Endothelial cell of umbilical vein (primary cell): ENCODE results near the gene NDUFAF2. TPM values are rescaled to one million over a fixed set of nuclear protein-coding genes. Genes with fewer than 3 reads are reported as not detected.

ENCODE experiments used
- BruUV-seq: library from RNA; stranded (reverse); fragments of 400-500 nt; replicated peaks from 2 replicates; lab custom pipeline; 2021; lab: Mats Ljungman, UMichigan
- CTCF ChIA-PET: fragments of 300-600, 350-600 bp; sonication (Branson Sonifier 250); formaldehyde crosslinking; loops from one replicate; lab custom pipeline; 2021; ENCODE audit warnings: antibody characterized with exemption, inconsistent platforms; lab: Charles Lee
- POLR2A ChIA-PET: fragments of 300-600, 350-600 bp; sonication (Branson Sonifier 250); formaldehyde crosslinking; loops from one replicate; lab custom pipeline; 2021; ENCODE audit warnings: antibody characterized with exemption, inconsistent platforms; lab: Charles Lee
- DNase-seq: peaks from one replicate; pipeline ENCODE4 v3.0.0-alpha.2; 2011; ENCODE audit warnings: low read depth, low spot score
- FAIRE-seq: peaks from 2 replicates; lab custom pipeline; 2011; peaks lifted over from hg19 to GRCh38; lab: Jason Lieb, UNC
- H2AFZ ChIP-seq: 2 replicates; pipeline ENCODE4 v1.6.0; 2012; ENCODE audit warnings: low read depth, low read length, control low read depth, inconsistent platforms
- H3K27ac ChIP-seq: 2 replicates; pipeline ENCODE4 v1.5.1; 2011; ENCODE audit warnings: low read depth, mild to moderate bottlenecking, control low read depth, low read length, moderate library complexity; ENCODE audit not compliant: insufficient read depth
- H3K27me3 ChIP-seq, 2 experiments: 2 replicates each; pipeline versions ENCODE4 v1.6.0 to v1.6.1; 2011; ENCODE audit warnings: low read length in 2 of 2, mixed read lengths in 1 of 2; ENCODE audit not compliant: control insufficient read depth in 2 of 2, insufficient read depth in 2 of 2
- H3K36me3 ChIP-seq, 2 experiments: 2 replicates in 1 of 2; 3 replicates in 1 of 2; pipeline ENCODE4 v1.5.1; 2011; ENCODE audit warnings: low read length in 2 of 2, mild to moderate bottlenecking in 1 of 2, moderate library complexity in 1 of 2; ENCODE audit not compliant: control insufficient read depth in 2 of 2, insufficient read depth in 2 of 2; ENCODE audit errors: extremely low read depth in 1 of 2
- H3K4me1 ChIP-seq: 3 replicates; pipeline ENCODE4 v1.5.1; 2011; ENCODE audit warnings: mild to moderate bottlenecking, low read length; ENCODE audit not compliant: control insufficient read depth, insufficient read depth; ENCODE audit errors: extremely low read depth
- H3K4me2 ChIP-seq: 2 replicates; pipeline ENCODE4 v1.6.1; 2011; ENCODE audit warnings: low read length, control low read depth, mixed read lengths; ENCODE audit not compliant: insufficient read depth
- H3K4me3 ChIP-seq, 3 experiments: fragments of 200-600 bp in 1 of 3; sonication (generic), shearing (Covaris generic) in 1 of 3; replicated peaks in 1 of 3; 2 replicates each; pipeline ENCODE4 v1.5.1; 2011 to 2016; ENCODE audit warnings: control low read depth in 3 of 3, low read length in 3 of 3, mild to moderate bottlenecking in 2 of 3, inconsistent platforms in 1 of 3, low read depth in 1 of 3, moderate library complexity in 1 of 3; ENCODE audit not compliant: insufficient read depth in 1 of 3
- H3K79me2 ChIP-seq: 2 replicates; pipeline ENCODE4 v1.6.0; 2012; ENCODE audit warnings: low read length, inconsistent platforms; ENCODE audit not compliant: control insufficient read depth, insufficient read depth
- H3K9ac ChIP-seq: replicated peaks from 2 replicates; pipeline ENCODE3; 2011; ENCODE audit warnings: low read length, control low read depth; ENCODE audit not compliant: insufficient read depth; ENCODE audit errors: extremely low read depth
- H3K9me1 ChIP-seq: replicated peaks from 3 replicates; pipeline ENCODE4 v1.6.0; 2011; ENCODE audit warnings: mild to moderate bottlenecking, low read length; ENCODE audit not compliant: control insufficient read depth, insufficient read depth; ENCODE audit errors: extremely low read depth
- H3K9me3 ChIP-seq: replicated peaks from 2 replicates; pipeline ENCODE4 v1.5.1; 2012; ENCODE audit warnings: low read length, inconsistent platforms; ENCODE audit not compliant: control insufficient read depth, insufficient read depth
- H4K20me1 ChIP-seq: replicated peaks from 2 replicates; pipeline ENCODE3; 2011; ENCODE audit warnings: mild to moderate bottlenecking, low read length; ENCODE audit not compliant: control insufficient read depth, insufficient read depth; ENCODE audit errors: extremely low read depth
- EZH2 ChIP-seq: IDR thresholded peaks from 2 replicates; pipeline ENCODE4 v1.6.1; 2012; ENCODE audit warnings: borderline replicate concordance, low read depth, mild to moderate bottlenecking, moderate library complexity, low read length, inconsistent platforms; ENCODE audit not compliant: severe bottlenecking
- FOS ChIP-seq: IDR thresholded peaks from 2 replicates; pipeline ENCODE4 v1.6.1; 2011; ENCODE audit warnings: mild to moderate bottlenecking, low read length, moderate library complexity, borderline replicate concordance; ENCODE audit not compliant: insufficient read depth
- GATA2 ChIP-seq: IDR thresholded peaks from 2 replicates; pipeline ENCODE4 v1.7.0; 2011; ENCODE audit warnings: low read depth, mild to moderate bottlenecking, moderate library complexity, mixed read lengths, low read length; ENCODE audit not compliant: insufficient read length, insufficient read depth
- JUN ChIP-seq: IDR thresholded peaks from 2 replicates; pipeline ENCODE4 v1.6.1; 2011; ENCODE audit warnings: borderline replicate concordance, low read depth; ENCODE audit not compliant: insufficient read length, insufficient read depth
- MYC ChIP-seq: IDR thresholded peaks from one replicate; pipeline ENCODE4 v1.6.1; 2011; ENCODE audit warnings: mild to moderate bottlenecking, low read depth, low read length
- POLR2A ChIP-seq: IDR thresholded peaks from 2 replicates; pipeline ENCODE4 v1.6.1; 2012; ENCODE audit warnings: low read depth, mild to moderate bottlenecking, control low read depth, low read length
- POLR2AphosphoS5 ChIP-seq: IDR thresholded peaks from 2 replicates; pipeline ENCODE4 v1.6.1; 2012; ENCODE audit warnings: low read depth, mild to moderate bottlenecking, control low read depth, low read length, moderate library complexity; ENCODE audit not compliant: insufficient read depth
- dilution Hi-C: fragments of 300-500 bp; cut with MboI; formaldehyde crosslinking; loops from one replicate; pipeline ENCODE4 v1.15.0; 2019; ENCODE audit warnings: low sequenced_read_pairs; ENCODE audit not compliant: extremely low pct_ligation_motif_present
- intact Hi-C: fragments of 100-400 bp; cut with micrococcal nuclease; formaldehyde crosslinking; loops from one replicate; pipeline ENCODE4 v1.10.0; 2022
- polyA plus RNA-seq, 4 experiments: library from polyadenylated mRNA; depleted of rRNA in 3 of 4; stranded (reverse) in 3 of 4; unstranded in 1 of 4; fragments of >200 nt; gene quantifications; 2 replicates each; pipeline versions ENCODE4 v1.2.1 to v1.2.3, GENCODE V29; 2011 to 2012; ENCODE audit warnings: missing spikeins in 1 of 4
- total RNA-seq: library from RNA; stranded (reverse); gene quantifications from 2 replicates; pipeline ENCODE4 v1.2.3, GENCODE V29; 2021
- TF ChIP-seq, protein P1 (sequence below), 2 donors: IDR thresholded peaks; 1 replicate in 1 of 2; 2 replicates in 1 of 2; pipeline ENCODE4 v1.5.1; 2011; ENCODE audit warnings: low read length in 2 of 2, mild to moderate bottlenecking in 2 of 2, moderate library complexity in 2 of 2, control low read depth in 1 of 2, inconsistent platforms in 1 of 2, low read depth in 1 of 2; ENCODE audit not compliant: insufficient read depth in 1 of 2; ENCODE audit errors: extremely low read depth in 1 of 2
- TF ChIP-seq, protein P2 (sequence below): IDR thresholded peaks from 2 replicates; pipeline ENCODE4 v1.6.1; 2011; ENCODE audit not compliant: insufficient read depth, insufficient read length

Gene NDUFAF2
- total and polyA plus RNA-seq, 2 donors (not counting 3 experiments of a cell fraction or from before 2014, with no cell fraction given) = 10.7 to 39.9 TPM

DNA sequence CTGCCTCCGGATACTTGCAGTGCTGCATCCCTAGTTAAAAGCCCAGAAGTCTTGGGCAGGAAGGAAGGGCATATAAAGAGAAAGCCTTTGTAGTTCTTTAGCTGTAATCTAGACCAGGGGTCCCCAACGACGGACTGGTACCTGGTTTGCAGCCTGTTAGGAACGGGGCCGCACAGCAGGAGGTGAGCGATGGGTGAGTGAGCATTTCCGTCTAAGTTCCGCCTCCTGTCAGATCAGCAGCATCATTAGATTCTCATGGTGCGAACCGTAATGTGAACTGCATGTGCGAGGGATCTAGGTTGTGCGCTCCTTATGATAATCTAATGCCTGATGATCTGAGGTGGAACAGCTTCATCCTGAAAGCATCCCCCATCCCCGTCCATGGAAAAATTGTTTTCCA lies 218.9 kb downstream of the NDUFAF2 start:
- no peaks in the 10 kb centered on the region for H3K9me3 ChIP-seq
- no peak overlapping the region for H3K4me2 ChIP-seq
- peaks cover 0 to 1% of the 10 kb centered on the region in 2 experiments for H3K36me3 ChIP-seq
- ChIA-PET CTCF (interaction anchor here (0.9 to 2.0 kb wide), 2 partner anchors 167 to 198 kb away, joined by 3 to 8 read pairs; partner anchors contain the start of gene ZSWIM6), POLR2A (interaction anchor here (1.1 kb wide), 1 partner anchor 168 kb away, joined by 6 read pairs; no protein-coding TSS in a partner anchor)
- no peak for TF ChIP-seq EZH2
- no peak for TF ChIP-seq POLR2A
- TF ChIP-seq POLR2AphosphoS5 = no peak
- TF ChIP-seq, protein P1, sequence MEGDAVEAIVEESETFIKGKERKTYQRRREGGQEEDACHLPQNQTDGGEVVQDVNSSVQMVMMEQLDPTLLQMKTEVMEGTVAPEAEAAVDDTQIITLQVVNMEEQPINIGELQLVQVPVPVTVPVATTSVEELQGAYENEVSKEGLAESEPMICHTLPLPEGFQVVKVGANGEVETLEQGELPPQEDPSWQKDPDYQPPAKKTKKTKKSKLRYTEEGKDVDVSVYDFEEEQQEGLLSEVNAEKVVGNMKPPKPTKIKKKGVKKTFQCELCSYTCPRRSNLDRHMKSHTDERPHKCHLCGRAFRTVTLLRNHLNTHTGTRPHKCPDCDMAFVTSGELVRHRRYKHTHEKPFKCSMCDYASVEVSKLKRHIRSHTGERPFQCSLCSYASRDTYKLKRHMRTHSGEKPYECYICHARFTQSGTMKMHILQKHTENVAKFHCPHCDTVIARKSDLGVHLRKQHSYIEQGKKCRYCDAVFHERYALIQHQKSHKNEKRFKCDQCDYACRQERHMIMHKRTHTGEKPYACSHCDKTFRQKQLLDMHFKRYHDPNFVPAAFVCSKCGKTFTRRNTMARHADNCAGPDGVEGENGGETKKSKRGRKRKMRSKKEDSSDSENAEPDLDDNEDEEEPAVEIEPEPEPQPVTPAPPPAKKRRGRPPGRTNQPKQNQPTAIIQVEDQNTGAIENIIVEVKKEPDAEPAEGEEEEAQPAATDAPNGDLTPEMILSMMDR (IDR thresholded peaks at IDR 0.05; ENCODE audit: extremely low read depth in 1 of 2, insufficient read depth in 1 of 2, low read depth in 1 of 2, low read length in 2 of 2) = no peak
- TF ChIP-seq GATA2 = no peak
- no peak for TF ChIP-seq MYC
- no peak for TF ChIP-seq FOS
- TF ChIP-seq, protein P2, sequence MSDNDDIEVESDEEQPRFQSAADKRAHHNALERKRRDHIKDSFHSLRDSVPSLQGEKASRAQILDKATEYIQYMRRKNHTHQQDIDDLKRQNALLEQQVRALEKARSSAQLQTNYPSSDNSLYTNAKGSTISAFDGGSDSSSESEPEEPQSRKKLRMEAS = no peak
- TF ChIP-seq JUN = no peak
- H2AFZ ChIP-seq = no peak overlapping the region
- FAIRE-seq = no peak
- H3K79me2 ChIP-seq = peaks cover 32% of the 10 kb centered on the region
- H3K27ac ChIP-seq = no peak overlapping the region
- BruUV-seq = no TSS peak
- H3K4me3 ChIP-seq = no peak overlapping the region
- no peaks in the 10 kb centered on the region for H3K9me1 ChIP-seq
- intact Hi-C loops = loop anchor here (2.0 to 10.0 kb wide), 7 partner anchors 109 to 463 kb away; no protein-coding TSS in a partner anchor
- no peak for DNase-seq
- dilution Hi-C loops = no loop called here
- no peaks in the 10 kb centered on the region for H3K27me3 ChIP-seq
- H3K4me1 ChIP-seq = peaks cover 15% of the 10 kb centered on the region
- no peak overlapping the region for H3K9ac ChIP-seq
- H4K20me1 ChIP-seq = no peaks in the 10 kb centered on the region
